ENCODE data around the gene ALG9. TPM values are rescaled to one million over a fixed set of nuclear protein-coding genes. Genes with fewer than 3 reads are reported as not detected.

Gene ALG9
- total RNA-seq, 1 donor from 2014 or later: 30.5 TPM

- FAIRE-seq (no peak), DNase-seq (ENCODE audit: low read depth) (no peak)
- Histone ChIP-seq H3K27me3 (ENCODE audit: control insufficient read depth, insufficient read depth, low read length) (no peaks in the 10 kb centered on the region), H3K4me3 (ENCODE audit: low read depth, low read length) (no peak overlapping the region), H3K36me3 (ENCODE audit: control insufficient read depth, insufficient read depth, low read length) (peaks cover 4% of the 10 kb centered on the region)
- TF ChIP-seq CTCF (IDR thresholded peaks at IDR 0.05; ENCODE audit: insufficient read depth, low read length, severe bottlenecking): no peak
Measured at GRCh38 chr11:111812211-111812610, 59.2 kb downstream of the ALG9 start.

GRCh38 chr11:111811445-111811844, 59.9 kb downstream of the ALG9 start:
- FAIRE-seq (no peak), DNase-seq (ENCODE audit: low read depth) (no peak)
- no peaks in the 10 kb centered on the region for H3K27me3 ChIP-seq (ENCODE audit: control insufficient read depth, insufficient read depth, low read length)
- TF ChIP-seq CTCF (IDR thresholded peaks at IDR 0.05; ENCODE audit: insufficient read depth, low read length, severe bottlenecking): no peak
- no peak overlapping the region for H3K4me3 ChIP-seq (ENCODE audit: low read depth, low read length)
- H3K36me3 ChIP-seq (ENCODE audit: control insufficient read depth, insufficient read depth, low read length): peaks cover 4% of the 10 kb centered on the region

- no peak for FAIRE-seq
- TF ChIP-seq CTCF (IDR thresholded peaks at IDR 0.05; ENCODE audit: insufficient read depth, low read length, severe bottlenecking): no peak
- H3K36me3 ChIP-seq (ENCODE audit: control insufficient read depth, insufficient read depth, low read length): peaks cover 5% of the 10 kb centered on the region
- H3K27me3 ChIP-seq (ENCODE audit: control insufficient read depth, insufficient read depth, low read length): no peaks in the 10 kb centered on the region
- no peak overlapping the region for H3K4me3 ChIP-seq (ENCODE audit: low read depth, low read length)
- no peak for DNase-seq (ENCODE audit: low read depth)
Measured at GRCh38 chr11:111808834-111809233, 62.5 kb downstream of the ALG9 start.

GRCh38 chr11:111808063-111808588, 63.3 kb downstream of the ALG9 start:
- no peak for TF ChIP-seq CTCF (IDR thresholded peaks at IDR 0.05; ENCODE audit: insufficient read depth, low read length, severe bottlenecking)
- no peak for FAIRE-seq

GRCh38 chr11:111807076-111807475, 64.3 kb downstream of the ALG9 start:
- H3K4me3 ChIP-seq (ENCODE audit: low read depth, low read length): no peak overlapping the region
- no peaks in the 10 kb centered on the region for H3K27me3 ChIP-seq (ENCODE audit: control insufficient read depth, insufficient read depth, low read length)
- peaks cover 5% of the 10 kb centered on the region for H3K36me3 ChIP-seq (ENCODE audit: control insufficient read depth, insufficient read depth, low read length)
- FAIRE-seq (no peak), DNase-seq (ENCODE audit: low read depth) (no peak)
- TF ChIP-seq CTCF (IDR thresholded peaks at IDR 0.05; ENCODE audit: insufficient read depth, low read length, severe bottlenecking): no peak

More at GRCh38 chr11:111808063-111808588, 63.3 kb downstream of the ALG9 start:
- Histone ChIP-seq H3K27me3 (ENCODE audit: control insufficient read depth, insufficient read depth, low read length) (no peaks in the 10 kb centered on the region), H3K4me3 (ENCODE audit: low read depth, low read length) (no peak overlapping the region), H3K36me3 (ENCODE audit: control insufficient read depth, insufficient read depth, low read length) (peaks cover 5% of the 10 kb centered on the region)
- DNase-seq (ENCODE audit: low read depth): no peak

- Histone ChIP-seq H3K36me3 (ENCODE audit: control insufficient read depth, insufficient read depth, low read length) (peaks cover 3% of the 10 kb centered on the region), H3K27me3 (ENCODE audit: control insufficient read depth, insufficient read depth, low read length) (no peaks in the 10 kb centered on the region), H3K4me3 (ENCODE audit: low read depth, low read length) (no peak overlapping the region)
- DNase-seq (ENCODE audit: low read depth) (peak; percentile 50), FAIRE-seq (no peak)
- no peak for TF ChIP-seq CTCF (IDR thresholded peaks at IDR 0.05; ENCODE audit: insufficient read depth, low read length, severe bottlenecking)
Measured at GRCh38 chr11:111801135-111801534, 70.2 kb downstream of the ALG9 start.

All from bronchial epithelial cell (primary cell).